Measurements from ENCODE around the gene LGALS13.
"Not testable (repeated sequence)": the region's sequence is repeated elsewhere in the genome, so short reads cannot be mapped to it uniquely, and the experiment has no call there.

LGALS13 gene

DNA sequence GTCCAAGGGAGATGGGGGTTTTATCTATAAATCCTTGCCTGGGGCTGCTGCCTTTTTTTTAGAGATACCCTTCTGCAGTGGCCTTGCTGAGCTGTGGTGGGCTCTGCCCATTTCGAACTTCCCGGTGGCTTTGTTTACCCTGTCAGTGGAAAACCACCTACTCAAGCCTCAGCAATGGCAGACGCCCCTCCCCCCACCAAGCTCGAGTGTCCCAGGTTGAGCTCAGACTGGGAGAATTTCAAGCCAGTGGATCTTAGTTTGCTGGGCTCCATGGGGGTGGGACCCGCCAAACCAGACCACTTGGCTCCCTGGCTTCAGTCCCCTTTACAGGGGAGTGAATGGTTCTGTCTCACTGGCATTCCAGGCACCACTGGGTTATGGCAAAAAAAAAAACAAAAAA lies 21.6 kb downstream of the LGALS13 start:
- no peak for DNase-seq

- DNase-seq: not testable (repeated sequence)
Observed at GRCh38 chr19:39627631-39628030, 25.3 kb downstream of the LGALS13 start.

GRCh38 chr19:39631178-39631577 lies 28.9 kb downstream of the LGALS13 start:
- no peak for DNase-seq

DNA sequence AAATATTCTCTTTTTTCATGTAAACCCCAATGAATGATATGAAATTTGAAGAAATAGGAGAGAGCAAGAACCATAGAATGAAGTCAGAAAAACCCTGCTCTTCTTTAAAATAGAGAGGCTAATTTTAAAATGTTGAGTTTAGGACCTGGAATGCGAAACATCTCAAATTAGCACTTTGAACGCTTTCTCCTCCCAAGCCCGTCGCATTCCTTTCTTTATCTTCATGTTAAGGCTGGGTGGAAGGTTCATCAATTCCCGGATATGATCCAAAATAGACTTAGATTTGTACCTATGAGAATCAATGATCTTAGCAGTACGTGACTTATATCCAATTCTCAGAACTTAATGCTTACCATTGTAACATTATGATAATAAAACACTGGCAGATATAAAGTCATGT lies 29.3 kb downstream of the LGALS13 start:
- DNase-seq: no peak

- DNase-seq: no peak
Observed at GRCh38 chr19:39637891-39638290, 35.6 kb downstream of the LGALS13 start.

DNA sequence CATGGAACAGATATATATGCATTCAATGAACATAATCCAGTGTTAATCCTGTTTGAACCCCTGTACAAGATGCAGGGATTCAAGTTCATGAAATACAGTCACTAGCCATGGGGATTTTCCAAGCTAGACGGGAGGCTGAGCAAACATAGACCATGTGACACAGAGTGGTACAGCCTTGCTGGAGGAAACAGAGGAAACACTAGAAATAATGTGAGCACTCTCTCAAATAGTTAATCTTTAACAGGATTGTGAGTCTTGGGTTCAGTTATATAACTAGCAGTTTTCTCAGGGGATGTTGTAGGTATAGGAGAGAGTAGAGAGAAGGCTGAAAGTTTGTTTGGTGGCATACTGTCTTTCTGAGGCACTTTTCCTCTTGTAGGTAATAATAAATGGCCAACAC lies 39.4 kb downstream of the LGALS13 start:
- no peak for DNase-seq

- DNase-seq: no peak
Observed at GRCh38 chr19:39643591-39643990, 41.3 kb downstream of the LGALS13 start.

DNA sequence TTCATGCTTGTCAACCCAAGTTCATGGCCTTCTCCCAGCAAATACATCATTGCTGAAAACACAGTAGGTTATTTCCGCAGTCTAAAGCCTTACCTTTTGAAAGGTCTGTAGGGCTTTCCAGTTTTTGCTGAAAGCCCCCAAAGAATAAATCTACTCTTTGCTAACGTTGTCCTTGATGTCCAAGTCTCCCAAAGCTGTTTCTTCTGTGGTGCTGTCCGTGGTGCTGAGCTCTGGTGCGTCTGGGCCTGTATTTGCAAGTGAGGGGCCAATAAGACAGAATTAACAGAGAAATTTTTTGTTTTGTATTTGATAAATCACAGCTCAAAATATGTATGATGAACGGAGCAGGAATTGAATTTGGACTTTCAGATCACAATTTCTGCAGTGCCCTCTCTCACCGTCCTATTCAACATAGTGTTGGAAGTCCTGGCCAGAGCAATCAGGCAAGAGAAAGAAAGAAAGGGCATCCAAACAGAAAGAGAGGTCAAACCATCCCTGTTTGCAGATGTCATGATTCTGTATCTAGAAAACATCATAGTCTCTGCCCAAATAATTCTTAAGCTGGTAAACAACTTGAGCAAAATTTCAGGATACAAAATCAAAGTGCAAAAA lies 43.6 kb downstream of the LGALS13 start:
- no peak for DNase-seq

- DNase-seq: no peak
Observed at GRCh38 chr19:39647918-39648317, 45.6 kb downstream of the LGALS13 start.

DNA sequence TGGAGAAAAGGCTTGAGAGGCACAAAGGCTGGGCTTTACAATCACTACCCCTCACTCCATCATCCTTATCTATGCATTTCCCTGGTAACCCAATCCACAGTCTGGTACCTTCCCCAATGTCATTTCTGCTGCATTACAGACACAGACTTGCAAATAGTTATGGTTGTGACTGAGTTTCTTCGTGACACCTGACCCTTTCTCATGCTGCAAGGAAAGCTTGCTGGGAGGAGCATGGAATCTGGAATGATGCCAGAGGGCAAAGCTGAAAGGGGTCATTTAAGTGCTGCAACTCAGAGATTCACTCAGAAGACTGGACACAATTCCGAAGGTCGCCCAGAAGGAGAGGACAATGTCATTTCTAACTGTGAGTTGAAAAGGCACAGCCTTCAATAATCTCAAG lies 53.3 kb downstream of the LGALS13 start, which contains the start of gene LGALS16:
Gene LGALS16 (plus strand): TSS at position 301 of the 400 bp plus-strand sequence. CDS start 49 bp downstream, at position 350.
- DNase-seq: no peak

Data from GF-D8 (cell line).